ENCODE measurements around the gene CTDSP1. TPM values are rescaled to one million over a fixed set of nuclear protein-coding genes. Genes with fewer than 3 reads are reported as not detected.
A peak's percentile ranks its signal among the peaks of the same experiment; 100 is the strongest.

The CTDSP1 gene
- total and polyA plus RNA-seq, 3 experiments from 2014 or later = 32.2 to 113 (median 104) TPM

DNA sequence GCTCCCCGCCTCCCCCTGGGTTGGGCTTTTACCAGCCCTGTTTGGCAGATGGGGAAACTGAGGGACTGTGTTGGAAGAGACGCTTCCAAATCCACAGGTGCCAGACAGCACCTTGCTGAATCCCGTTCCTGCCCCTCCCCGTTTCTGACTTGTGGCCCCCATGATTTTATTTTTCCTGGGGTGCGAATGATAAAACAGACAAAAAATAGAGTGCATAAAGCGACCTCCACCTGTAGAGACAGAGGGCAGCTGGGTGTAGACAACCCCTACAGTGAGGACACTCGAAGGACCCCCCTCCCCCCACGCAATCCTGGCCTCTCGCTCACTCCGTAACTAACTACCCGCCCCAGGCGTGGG lies 2.2 kb upstream of the CTDSP1 start:
- ChIA-PET CTCF (interaction anchor here (1.6 to 6.4 kb wide), 7 partner anchors 7 to 124 kb away, joined by 4 to 63 read pairs (median 20); partner anchors contain the start of genes AAMP, CATIP, PNKD and TMBIM1), POLR2A (interaction anchor here (0.6 to 2.8 kb wide), 4 partner anchors 8 to 127 kb away, joined by 3 to 17 read pairs (median 6); partner anchors contain the start of genes AAMP and PNKD)
- Histone ChIP-seq H3K9me3 (ENCODE audit: low read length) (no peaks in the 10 kb centered on the region), H3K27ac (ENCODE audit: low read depth, low read length) (peak overlapping the region; percentile 92), H3K4me3 (ENCODE audit: low read length) (peak overlapping the region; percentile 93), H3K27me3 (ENCODE audit: insufficient read depth, low read length, poor library complexity, severe bottlenecking) (no peaks in the 10 kb centered on the region), H3K36me3 (ENCODE audit: insufficient read depth, low read length) (no peaks in the 10 kb centered on the region), H3K4me1 (ENCODE audit: insufficient read depth, low read length) (peaks cover 53% of the 10 kb centered on the region)
- Mint-ChIP-seq H3K4me1 (peaks cover 50 to 69% (median 52%) of the 10 kb centered on the region in 3 donors), H3K9me3 (no peaks in the 10 kb centered on the region), H3K36me3 (peaks cover 0 to 23% (median 0%) of the 10 kb centered on the region in 3 donors), H3K27me3 (peaks cover 0 to 13% of the 10 kb centered on the region in 2 donors), H3K27ac (peak overlapping the region; percentile 91 to 100 (median 98)), H3K4me3 (peak overlapping the region; percentile 90 to 98 (median 93))
- peak in 1 of 5 donors; percentile 40 for DNase-seq

DNA sequence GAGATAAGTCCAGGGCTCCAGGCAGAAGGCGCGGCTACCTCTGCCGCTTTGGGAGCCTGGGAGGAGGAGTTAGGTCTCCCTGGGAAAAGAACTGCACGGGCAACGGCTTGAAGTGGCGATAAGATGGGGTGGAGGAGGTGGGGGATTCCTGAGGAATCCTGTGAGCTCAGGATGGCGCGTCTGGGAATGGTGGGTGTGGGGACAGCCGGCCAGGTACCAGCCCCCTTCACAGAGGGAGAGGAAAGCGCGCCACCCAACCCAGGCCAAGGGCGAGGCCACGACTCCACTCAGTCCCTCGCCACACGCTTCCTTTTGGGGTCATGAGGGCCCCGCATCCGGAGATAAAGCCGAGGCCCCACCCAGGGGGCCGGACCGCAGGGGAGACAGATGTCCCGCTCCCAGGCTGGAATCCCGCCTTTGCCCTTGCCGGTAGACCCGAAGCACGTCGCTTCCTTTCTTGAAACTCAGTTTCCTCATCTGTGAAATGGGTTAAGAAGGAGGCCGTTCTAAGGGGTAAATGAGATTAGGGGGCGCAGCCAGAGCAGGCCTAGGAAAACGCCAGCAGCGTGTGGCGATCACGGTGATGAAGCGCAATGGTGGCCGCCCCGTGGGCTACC lies 1.7 kb upstream of the CTDSP1 start:
- POLR2A ChIA-PET = interaction anchor here (0.6 to 2.8 kb wide), 4 partner anchors 7 to 128 kb away, joined by 3 to 17 read pairs (median 6); partner anchors contain the start of genes AAMP and PNKD
- H3K4me1 ChIP-seq (ENCODE audit: insufficient read depth, low read length) = peaks cover 53% of the 10 kb centered on the region
- no peaks in the 10 kb centered on the region for H3K9me3 Mint-ChIP-seq
- H3K27ac Mint-ChIP-seq = peak overlapping the region; percentile 91 to 100 (median 98)
- CTCF ChIA-PET = interaction anchor here (1.6 to 5.3 kb wide), 5 partner anchors 9 to 125 kb away, joined by 4 to 63 read pairs (median 14); partner anchors contain the start of genes AAMP, CATIP, PNKD and TMBIM1
- peaks cover 0 to 13% of the 10 kb centered on the region in 2 donors for H3K27me3 Mint-ChIP-seq
- H3K36me3 ChIP-seq (ENCODE audit: insufficient read depth, low read length) = no peaks in the 10 kb centered on the region
- H3K4me1 Mint-ChIP-seq = peaks cover 50 to 72% (median 52%) of the 10 kb centered on the region in 3 donors
- peak overlapping the region; percentile 92 for H3K27ac ChIP-seq (ENCODE audit: low read depth, low read length)
- H3K27me3 ChIP-seq (ENCODE audit: insufficient read depth, low read length, poor library complexity, severe bottlenecking) = no peaks in the 10 kb centered on the region
- H3K36me3 Mint-ChIP-seq = peaks cover 0 to 28% (median 0%) of the 10 kb centered on the region in 3 donors
- peak overlapping the region; percentile 90 to 98 (median 93) for H3K4me3 Mint-ChIP-seq
- H3K4me3 ChIP-seq (ENCODE audit: low read length) = peak overlapping the region; percentile 93
- peak; percentile 46 to 72 (median 60) for DNase-seq
- H3K9me3 ChIP-seq (ENCODE audit: low read length) = no peaks in the 10 kb centered on the region

DNA sequence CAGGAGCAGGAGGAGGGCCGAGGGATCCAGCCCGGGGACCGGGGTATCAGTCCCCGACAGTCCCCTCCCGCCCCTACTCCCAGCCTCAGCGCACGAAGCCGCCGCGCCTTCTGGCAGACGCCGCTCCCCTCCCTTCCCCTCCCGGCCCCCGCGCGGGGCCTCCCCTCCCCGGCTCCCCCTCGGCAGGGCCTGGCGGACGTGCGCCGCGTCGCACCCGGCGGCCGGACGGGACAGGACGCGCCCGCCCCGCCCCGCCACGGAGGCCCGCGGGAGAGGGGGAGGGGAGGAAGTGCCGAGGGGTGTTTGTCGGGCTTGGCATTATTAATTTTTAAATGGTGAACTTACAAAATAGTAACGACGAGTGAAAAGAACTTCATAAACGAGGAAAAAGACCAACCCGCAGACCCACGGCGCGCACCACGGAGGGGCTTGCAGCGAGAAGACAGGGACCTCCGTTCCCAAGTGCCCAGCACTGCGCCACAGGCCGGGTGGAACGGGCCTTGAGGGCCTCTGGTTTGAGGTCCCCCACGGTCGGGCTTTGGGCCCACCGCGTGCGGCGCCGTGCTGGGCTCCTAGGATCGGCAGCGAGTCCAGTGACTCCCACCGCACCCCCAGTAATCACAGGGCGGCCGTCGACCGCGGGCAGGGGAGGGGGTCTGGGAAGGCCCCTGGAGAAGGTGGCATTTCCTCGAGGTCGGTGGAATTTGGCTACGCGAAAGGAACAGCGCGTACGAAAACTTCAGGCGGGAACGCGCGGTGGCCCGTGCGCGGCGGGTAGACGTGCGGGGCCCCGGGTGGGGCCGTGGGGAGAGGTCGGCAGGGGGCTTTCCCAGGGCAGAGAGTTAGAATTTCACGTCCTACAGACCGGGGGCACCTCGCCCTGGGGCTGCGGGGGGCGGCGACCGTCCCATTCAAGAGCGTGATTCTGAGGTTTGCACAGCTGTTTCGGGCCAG lies 954 bp upstream of the CTDSP1 start:
- H3K27me3 ChIP-seq (ENCODE audit: insufficient read depth, low read length, poor library complexity, severe bottlenecking) = no peaks in the 10 kb centered on the region
- ChIA-PET CTCF (interaction anchor here (0.8 to 1.6 kb wide), 2 partner anchors 42 to 112 kb away, joined by 3 to 4 read pairs; partner anchors contain the start of gene CATIP), POLR2A (interaction anchor here (1.1 to 2.8 kb wide), 2 partner anchors 97 to 128 kb away, joined by 3 to 17 read pairs; partner anchors contain the start of genes AAMP and PNKD)
- H3K4me3 ChIP-seq (ENCODE audit: low read length) = peak overlapping the region; percentile 93
- peaks cover 5% of the 10 kb centered on the region for H3K36me3 ChIP-seq (ENCODE audit: insufficient read depth, low read length)
- peak; percentile 55 to 82 (median 60) for DNase-seq
- H3K36me3 Mint-ChIP-seq = peaks cover 0 to 36% (median 0%) of the 10 kb centered on the region in 3 donors
- peak overlapping the region; percentile 92 for H3K27ac ChIP-seq (ENCODE audit: low read depth, low read length)
- peak overlapping the region; percentile 91 to 100 (median 98) for H3K27ac Mint-ChIP-seq
- peaks cover 0 to 9% of the 10 kb centered on the region in 2 donors for H3K27me3 Mint-ChIP-seq
- H3K9me3 ChIP-seq (ENCODE audit: low read length) = no peaks in the 10 kb centered on the region
- H3K9me3 Mint-ChIP-seq = no peaks in the 10 kb centered on the region
- H3K4me1 ChIP-seq (ENCODE audit: insufficient read depth, low read length) = peaks cover 51% of the 10 kb centered on the region
- H3K4me3 Mint-ChIP-seq = peak overlapping the region; percentile 90 to 98 (median 93)
- H3K4me1 Mint-ChIP-seq = peaks cover 54 to 73% (median 54%) of the 10 kb centered on the region in 3 donors

DNA sequence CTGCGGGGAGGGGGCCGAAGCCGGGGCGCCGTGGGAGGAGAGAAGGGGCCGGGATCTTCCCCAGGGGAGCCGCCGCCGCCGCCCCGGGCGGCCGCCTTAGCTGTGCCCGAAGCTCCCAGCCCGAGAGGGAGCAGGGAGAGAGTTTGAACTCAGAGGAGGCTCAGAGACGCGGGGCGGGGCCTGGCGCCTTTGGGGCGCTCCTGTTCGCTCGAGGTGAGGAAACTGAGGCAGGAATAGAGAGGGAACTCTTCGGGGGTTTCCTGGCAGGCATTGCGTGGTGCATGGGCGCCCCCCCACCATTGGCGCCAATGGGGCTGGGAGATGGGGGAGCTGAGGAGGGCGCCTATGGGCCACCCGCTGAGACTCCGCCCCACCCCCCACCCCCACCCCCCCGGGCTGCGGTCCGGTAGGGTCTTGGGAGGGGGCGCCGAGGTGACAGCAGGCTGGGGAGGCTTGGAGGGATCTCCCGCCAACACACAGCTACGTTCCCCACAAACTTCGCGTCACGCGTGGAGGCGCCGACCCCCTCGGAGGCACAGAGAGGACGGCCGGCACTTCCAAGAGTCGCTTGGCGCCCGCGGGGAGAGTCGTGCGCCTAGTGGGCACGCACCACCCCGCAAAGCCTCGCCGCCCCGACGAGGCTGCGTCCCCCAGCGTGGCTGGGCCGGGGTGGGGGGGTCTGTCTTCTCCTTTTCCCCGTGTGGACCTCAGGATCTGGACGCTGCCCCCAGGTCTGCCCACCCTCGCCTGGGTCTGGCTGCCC lies 680 bp downstream of the CTDSP1 start:
- ChIA-PET CTCF (interaction anchor here (0.9 to 2.9 kb wide), 2 partner anchors 44 to 109 kb away, joined by 3 to 16 read pairs; partner anchors contain the start of genes CATIP and TMBIM1), POLR2A (interaction anchor here (0.6 to 0.7 kb wide), 3 partner anchors 115 to 247 kb away, joined by 3 read pairs; partner anchors contain the start of genes AAMP and PNKD)
- Mint-ChIP-seq H3K27me3 (peaks cover 0 to 7% of the 10 kb centered on the region in 2 donors), H3K4me1 (peaks cover 47 to 73% (median 51%) of the 10 kb centered on the region in 3 donors), H3K27ac (peak overlapping the region; percentile 70 to 100 (median 93)), H3K9me3 (no peaks in the 10 kb centered on the region), H3K4me3 (peak overlapping the region; percentile 92 to 99 (median 93)), H3K36me3 (peaks cover 0 to 50% (median 1%) of the 10 kb centered on the region in 3 donors)
- Histone ChIP-seq H3K4me3 (ENCODE audit: low read length) (peak overlapping the region; percentile 63), H3K27me3 (ENCODE audit: insufficient read depth, low read length, poor library complexity, severe bottlenecking) (no peaks in the 10 kb centered on the region), H3K4me1 (ENCODE audit: insufficient read depth, low read length) (peaks cover 39% of the 10 kb centered on the region), H3K9me3 (ENCODE audit: low read length) (no peaks in the 10 kb centered on the region), H3K27ac (ENCODE audit: low read depth, low read length) (peak overlapping the region; percentile 67), H3K36me3 (ENCODE audit: insufficient read depth, low read length) (peaks cover 10% of the 10 kb centered on the region)
- DNase-seq = peak; percentile 27 to 70 (median 37)

DNA sequence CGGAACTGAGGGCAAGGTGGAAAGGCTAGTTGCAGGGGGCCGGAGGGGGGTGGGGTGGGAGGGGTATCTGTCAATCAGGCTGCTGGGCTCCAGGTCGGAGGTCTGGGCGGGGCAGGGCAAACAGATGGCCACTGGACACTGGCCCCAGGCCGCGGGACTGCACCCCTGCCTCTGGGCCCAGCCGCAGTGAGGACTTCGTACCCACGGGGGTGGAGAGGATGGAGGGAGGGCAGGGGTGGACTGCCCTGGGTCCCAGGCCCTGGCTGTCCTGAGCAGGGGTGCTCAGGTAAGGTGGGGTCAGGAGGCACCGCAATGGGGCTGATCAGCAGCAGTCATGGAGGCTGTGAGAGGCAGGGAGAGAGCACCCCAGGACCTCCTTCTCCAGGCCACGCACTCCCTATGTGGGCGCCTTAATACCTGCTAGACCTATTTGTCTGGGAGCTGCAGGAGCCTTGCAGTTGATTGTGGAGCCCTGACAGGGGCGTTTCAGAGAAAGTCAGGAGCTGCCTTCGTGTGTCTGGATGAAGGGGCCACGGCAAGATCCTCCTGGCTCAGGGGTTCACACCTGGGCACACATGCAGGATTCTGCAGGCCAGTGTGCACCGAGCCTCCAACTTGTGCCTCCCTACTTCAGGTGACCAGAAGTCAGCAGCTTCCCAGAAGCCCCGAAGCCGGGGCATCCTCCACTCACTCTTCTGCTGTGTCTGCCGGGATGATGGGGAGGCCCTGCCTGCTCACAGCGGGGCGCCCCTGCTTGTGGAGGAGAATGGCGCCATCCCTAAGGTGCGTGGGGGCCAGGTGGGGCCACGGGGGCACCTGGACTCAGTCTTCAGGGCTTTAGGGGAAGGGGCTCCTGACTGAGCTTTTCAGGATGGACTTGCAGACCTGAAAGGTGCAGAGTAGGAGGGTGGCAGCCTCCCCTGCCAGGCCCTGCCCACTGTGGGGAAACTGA lies 1.5 kb downstream of the CTDSP1 start:
- ChIA-PET POLR2A (interaction anchor here (0.6 to 0.7 kb wide), 3 partner anchors 116 to 246 kb away, joined by 3 read pairs; partner anchors contain the start of genes AAMP and PNKD), CTCF (interaction anchor here (0.5 to 2.9 kb wide), 5 partner anchors 13 to 109 kb away, joined by 3 to 16 read pairs (median 3); partner anchors contain the start of genes CATIP and TMBIM1)
- Mint-ChIP-seq H3K4me3 (peak overlapping the region; percentile 71 to 99 (median 93)), H3K36me3 (peaks cover 0 to 54% (median 1%) of the 10 kb centered on the region in 3 donors), H3K4me1 (peaks cover 47 to 74% (median 53%) of the 10 kb centered on the region in 3 donors), H3K27ac (peak overlapping the region in 7 of 8 donors; percentile 24 to 92 (median 70)), H3K9me3 (no peaks in the 10 kb centered on the region), H3K27me3 (peaks cover 0 to 7% of the 10 kb centered on the region in 2 donors)
- H3K36me3 ChIP-seq (ENCODE audit: insufficient read depth, low read length) = peaks cover 10% of the 10 kb centered on the region
- no peaks in the 10 kb centered on the region for H3K9me3 ChIP-seq (ENCODE audit: low read length)
- peak overlapping the region; percentile 55 for H3K4me3 ChIP-seq (ENCODE audit: low read length)
- H3K27me3 ChIP-seq (ENCODE audit: insufficient read depth, low read length, poor library complexity, severe bottlenecking) = no peaks in the 10 kb centered on the region
- peaks cover 41% of the 10 kb centered on the region for H3K4me1 ChIP-seq (ENCODE audit: insufficient read depth, low read length)
- peak overlapping the region; percentile 9 for H3K27ac ChIP-seq (ENCODE audit: low read depth, low read length)
- no peak for DNase-seq

DNA sequence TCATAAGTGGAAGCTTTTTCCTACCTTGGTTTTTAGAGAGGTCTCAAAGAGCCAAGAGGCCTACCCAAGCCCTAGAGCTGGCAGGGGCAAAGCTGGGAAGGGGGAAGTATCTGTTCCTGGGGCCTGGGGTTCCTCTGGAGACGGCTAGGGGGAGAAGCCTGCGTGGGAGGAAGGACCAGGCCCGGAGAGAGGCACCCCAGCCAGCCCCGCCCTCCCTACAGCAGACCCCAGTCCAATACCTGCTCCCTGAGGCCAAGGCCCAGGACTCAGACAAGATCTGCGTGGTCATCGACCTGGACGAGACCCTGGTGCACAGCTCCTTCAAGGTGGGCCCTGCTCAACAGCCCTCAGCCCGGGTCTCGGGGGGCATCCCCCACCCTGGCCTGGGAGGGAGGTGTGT lies 2.2 kb downstream of the CTDSP1 start:
- peaks cover 10% of the 10 kb centered on the region for H3K36me3 ChIP-seq (ENCODE audit: insufficient read depth, low read length)
- Mint-ChIP-seq H3K4me3 (peak overlapping the region; percentile 71 to 99 (median 93)), H3K27ac (peak overlapping the region in 4 of 8 donors; percentile 61 to 88 (median 75)), H3K27me3 (peaks cover 0 to 5% of the 10 kb centered on the region in 2 donors), H3K4me1 (peaks cover 45 to 72% (median 50%) of the 10 kb centered on the region in 3 donors), H3K9me3 (no peaks in the 10 kb centered on the region), H3K36me3 (peaks cover 0 to 49% (median 1%) of the 10 kb centered on the region in 3 donors)
- no peaks in the 10 kb centered on the region for H3K27me3 ChIP-seq (ENCODE audit: insufficient read depth, low read length, poor library complexity, severe bottlenecking)
- no peak overlapping the region for H3K4me3 ChIP-seq (ENCODE audit: low read length)
- ChIA-PET CTCF (interaction anchor here (1.1 to 2.9 kb wide), 3 partner anchors 40 to 110 kb away, joined by 3 to 16 read pairs (median 5); partner anchors contain the start of genes CATIP and TMBIM1), POLR2A (no interaction called here)
- no peak overlapping the region for H3K27ac ChIP-seq (ENCODE audit: low read depth, low read length)
- H3K4me1 ChIP-seq (ENCODE audit: insufficient read depth, low read length) = peaks cover 38% of the 10 kb centered on the region
- H3K9me3 ChIP-seq (ENCODE audit: low read length) = no peaks in the 10 kb centered on the region
- DNase-seq = no peak
